Measurements from ENCODE around the gene MED13L.

DNA sequence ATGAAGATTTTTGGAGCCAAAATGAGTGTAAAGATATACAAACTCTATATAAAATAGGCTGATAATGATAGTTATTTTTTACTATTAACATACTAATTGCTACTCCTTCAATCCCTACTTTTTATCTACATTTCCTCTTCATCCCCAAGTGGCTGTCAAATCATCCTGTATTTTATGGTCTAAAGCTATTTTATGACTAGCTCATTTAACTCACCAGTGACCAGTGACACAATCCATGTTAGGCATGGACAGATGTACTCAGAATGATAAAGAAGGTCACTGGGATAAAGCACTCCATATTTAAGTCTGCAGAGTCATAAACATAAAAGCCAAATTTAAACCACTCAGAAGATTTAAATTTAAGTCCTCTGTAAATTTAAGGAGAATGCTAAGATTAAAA, 183.0 kb downstream of the MED13L start:
- TF ChIP-seq, protein P1, sequence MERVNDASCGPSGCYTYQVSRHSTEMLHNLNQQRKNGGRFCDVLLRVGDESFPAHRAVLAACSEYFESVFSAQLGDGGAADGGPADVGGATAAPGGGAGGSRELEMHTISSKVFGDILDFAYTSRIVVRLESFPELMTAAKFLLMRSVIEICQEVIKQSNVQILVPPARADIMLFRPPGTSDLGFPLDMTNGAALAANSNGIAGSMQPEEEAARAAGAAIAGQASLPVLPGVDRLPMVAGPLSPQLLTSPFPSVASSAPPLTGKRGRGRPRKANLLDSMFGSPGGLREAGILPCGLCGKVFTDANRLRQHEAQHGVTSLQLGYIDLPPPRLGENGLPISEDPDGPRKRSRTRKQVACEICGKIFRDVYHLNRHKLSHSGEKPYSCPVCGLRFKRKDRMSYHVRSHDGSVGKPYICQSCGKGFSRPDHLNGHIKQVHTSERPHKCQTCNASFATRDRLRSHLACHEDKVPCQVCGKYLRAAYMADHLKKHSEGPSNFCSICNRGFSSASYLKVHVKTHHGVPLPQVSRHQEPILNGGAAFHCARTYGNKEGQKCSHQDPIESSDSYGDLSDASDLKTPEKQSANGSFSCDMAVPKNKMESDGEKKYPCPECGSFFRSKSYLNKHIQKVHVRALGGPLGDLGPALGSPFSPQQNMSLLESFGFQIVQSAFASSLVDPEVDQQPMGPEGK (CRISPR knock-in tag; IDR thresholded peaks at IDR 0.05; ENCODE audit: borderline replicate concordance), result no peak
- no peak for TF ChIP-seq ZFP30 (CRISPR knock-in tag; IDR thresholded peaks at IDR 0.05)
- TF ChIP-seq, protein P2, sequence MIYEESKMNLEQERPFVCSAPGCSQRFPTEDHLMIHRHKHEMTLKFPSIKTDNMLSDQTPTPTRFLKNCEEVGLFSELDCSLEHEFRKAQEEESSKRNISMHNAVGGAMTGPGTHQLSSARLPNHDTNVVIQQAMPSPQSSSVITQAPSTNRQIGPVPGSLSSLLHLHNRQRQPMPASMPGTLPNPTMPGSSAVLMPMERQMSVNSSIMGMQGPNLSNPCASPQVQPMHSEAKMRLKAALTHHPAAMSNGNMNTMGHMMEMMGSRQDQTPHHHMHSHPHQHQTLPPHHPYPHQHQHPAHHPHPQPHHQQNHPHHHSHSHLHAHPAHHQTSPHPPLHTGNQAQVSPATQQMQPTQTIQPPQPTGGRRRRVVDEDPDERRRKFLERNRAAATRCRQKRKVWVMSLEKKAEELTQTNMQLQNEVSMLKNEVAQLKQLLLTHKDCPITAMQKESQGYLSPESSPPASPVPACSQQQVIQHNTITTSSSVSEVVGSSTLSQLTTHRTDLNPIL (CRISPR knock-in tag; IDR thresholded peaks at IDR 0.05; ENCODE audit: low read depth), result no peak
- TF ChIP-seq ARNTL (CRISPR knock-in tag; IDR thresholded peaks at IDR 0.05; ENCODE audit: borderline replicate concordance, low read depth), result no peak
